HG03139 (cell line): ENCODE results near the gene CFAP54.
"Not testable (repeated sequence)": the region's sequence is repeated elsewhere in the genome, so short reads cannot be mapped to it uniquely, and the experiment has no call there.

Experiments used
- ATAC-seq: cut with Tn5 transposase; IDR thresholded peaks from one replicate; pipeline ENCODE4 v1.9.1; 2021; ENCODE audit not compliant: unreplicated experiment

The CFAP54 gene

DNA sequence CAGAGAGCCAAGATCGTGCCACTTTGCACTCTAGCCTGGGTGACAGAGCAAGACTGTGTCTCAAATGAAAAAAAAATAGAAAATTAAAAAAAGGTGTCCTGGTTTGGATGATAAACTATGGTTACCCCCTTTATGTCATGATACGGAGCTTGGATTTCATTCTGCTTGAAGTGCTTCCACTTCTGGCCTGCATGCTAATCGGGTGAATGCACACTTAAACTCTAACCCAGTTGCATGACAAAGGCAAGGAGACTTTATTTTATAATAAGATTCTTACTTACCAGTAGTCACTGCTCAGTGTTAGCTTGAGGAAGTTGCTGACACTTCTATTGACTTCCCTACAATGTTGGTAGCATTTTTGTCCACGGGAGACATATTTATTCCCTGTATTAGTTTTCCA lies 24.3 kb downstream of the CFAP54 start:
- ATAC-seq = no peak

DNA sequence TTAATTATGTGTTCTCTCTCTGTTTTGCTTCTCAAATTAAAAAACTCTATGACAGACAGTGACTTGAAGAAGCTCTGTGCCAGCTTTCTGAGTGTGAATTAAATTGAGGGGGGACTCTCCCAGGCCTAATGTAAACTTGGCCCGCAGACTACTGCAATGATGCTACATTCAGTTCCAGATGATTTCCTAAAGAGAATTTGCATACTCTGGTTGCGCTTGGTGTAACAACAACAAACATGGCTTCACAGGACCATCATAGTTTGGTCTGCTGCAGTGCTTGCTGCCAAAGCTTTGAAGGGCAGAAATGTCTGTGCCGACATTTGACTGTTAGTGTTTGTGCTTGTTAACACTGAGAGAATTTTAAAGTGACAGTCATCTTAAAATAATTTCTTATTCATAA lies 25.0 kb downstream of the CFAP54 start:
- ATAC-seq = peak; percentile 82

DNA sequence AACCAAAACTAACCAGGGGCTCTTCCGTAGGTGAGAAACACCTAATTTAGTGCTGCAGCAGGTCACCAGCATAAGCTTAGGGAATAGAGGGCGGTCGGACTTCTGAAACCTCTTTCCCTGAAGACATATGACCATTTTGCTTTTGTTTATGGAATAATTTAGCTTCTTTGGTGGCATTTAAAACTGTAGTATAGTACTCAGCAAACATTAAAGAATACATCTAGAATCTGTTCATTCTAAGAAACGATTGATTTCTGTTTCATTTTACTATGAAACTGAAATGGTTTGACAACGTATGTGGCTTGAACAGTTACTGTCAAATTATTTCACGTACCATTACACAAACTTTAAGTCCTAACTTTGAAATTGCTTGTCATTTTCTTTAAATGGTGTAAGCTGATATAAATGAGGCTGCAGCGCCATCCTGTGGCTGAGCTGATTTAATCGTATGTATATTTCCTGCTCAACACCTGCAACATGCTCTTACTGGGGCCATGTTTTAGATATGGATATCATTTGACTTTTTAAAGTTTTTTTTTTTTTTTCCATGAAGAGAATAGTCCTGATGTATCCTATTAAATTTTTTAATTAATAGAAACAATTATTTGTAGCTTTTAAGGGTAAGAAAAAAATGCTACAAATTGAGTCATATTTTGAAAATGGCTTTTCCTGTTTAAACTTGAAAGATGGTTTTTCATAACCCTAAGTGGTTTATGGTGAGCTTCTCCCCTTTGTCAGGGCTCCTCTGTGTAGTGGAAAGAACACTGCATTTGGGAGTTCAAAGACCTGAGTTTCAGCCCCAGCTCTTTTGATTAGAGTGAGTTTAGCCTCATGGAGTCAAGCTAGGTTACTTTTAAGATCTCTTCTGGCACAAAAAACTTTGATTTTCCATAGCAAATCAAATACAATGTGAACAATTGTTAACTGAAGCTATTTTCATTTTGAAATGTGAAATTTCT lies 27.4 kb downstream of the CFAP54 start:
- ATAC-seq = no peak

DNA sequence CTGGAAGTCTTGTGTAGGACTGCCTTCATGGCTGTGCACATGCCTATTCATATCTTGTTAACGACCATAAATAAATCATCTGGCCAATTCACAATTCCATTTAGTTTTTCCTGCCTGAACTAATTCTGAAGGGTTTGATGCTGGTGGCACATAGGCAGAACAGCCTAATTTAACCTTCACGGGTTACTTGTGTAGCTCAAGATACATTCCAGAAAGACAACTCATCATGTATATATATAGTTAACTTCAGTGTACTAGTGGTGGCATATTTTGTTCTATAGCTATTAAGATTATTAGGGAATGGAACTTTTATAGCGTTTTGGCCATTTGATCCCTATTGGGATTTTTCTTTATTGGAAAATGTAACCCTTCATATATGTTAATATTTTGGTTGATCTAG lies 31.4 kb downstream of the CFAP54 start:
- ATAC-seq = no peak

DNA sequence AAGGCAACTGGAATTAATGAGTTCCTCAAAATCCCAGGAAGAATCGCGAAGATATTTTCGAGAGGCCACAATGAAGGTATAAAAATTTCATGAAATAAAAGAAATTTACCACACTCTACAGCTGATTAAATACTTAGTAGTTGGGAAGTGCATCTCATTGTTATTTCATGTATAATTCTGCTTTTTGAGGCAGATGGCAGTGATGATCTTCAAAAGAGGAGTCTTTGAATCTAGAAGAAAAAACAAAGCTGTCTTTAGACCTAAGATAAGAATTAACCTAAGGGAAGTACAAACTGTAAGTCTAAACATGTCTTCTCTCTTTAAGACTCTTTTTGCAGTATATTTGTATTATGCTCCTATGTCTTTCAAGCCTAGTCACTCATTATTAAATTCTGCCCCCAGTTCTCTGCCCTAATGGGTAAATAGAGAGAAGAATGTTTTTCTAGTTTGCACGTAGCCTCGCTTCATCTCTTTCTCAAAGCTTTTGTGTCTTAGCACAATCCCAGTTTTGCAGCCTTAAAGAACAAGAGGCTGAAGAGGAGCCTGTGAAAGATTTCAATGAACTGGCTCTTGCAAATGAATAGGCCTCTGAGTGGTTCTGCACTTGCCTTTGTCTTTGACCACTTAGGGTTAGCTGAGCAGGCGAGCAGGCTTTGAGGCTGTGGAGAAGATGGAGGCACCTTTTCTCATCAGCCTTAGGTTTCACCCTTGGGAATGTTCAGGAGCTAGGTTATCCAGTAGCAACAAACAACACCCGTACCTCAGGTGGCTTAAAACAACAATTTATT lies 32.7 kb downstream of the CFAP54 start:
- no peak for ATAC-seq

DNA sequence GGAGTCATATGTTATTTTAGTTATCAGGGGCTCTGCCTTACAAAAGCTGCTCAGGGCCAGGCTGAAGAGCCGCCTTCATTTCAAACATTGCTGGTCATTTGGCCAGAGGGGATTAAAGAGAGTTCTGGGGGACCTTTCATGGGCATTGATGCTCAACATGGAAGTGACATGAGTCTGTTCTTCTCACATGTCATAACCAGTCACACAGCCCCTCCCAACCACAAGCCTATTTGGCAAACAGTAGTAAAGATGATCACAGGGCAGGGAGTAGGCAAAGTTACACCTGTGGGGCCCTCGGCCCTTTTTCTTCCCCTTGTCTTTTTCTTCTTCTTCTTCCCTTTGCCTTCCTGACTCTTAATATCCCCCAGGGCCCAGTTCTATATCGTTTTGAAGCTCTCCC lies 33.3 kb downstream of the CFAP54 start:
- no peak for ATAC-seq

DNA sequence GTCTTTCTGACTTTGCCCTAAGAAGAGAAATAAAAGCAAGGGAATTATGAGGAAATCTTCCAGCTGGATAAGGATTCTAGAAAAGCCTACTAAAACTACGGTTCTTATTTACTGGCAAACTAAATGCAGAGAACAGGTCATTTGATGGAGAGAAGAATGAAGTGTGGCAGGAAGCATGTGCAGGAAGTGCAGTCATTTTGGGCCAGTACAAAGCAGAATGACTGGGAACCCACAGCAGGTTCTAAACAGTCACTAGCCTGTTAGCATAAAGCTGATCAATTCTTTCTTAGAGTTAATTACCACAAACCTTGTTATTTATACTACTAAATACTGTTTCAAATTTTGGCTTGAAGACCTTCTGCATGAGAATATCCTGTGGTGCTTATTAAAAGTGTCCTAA lies 36.7 kb downstream of the CFAP54 start:
- no peak for ATAC-seq

DNA sequence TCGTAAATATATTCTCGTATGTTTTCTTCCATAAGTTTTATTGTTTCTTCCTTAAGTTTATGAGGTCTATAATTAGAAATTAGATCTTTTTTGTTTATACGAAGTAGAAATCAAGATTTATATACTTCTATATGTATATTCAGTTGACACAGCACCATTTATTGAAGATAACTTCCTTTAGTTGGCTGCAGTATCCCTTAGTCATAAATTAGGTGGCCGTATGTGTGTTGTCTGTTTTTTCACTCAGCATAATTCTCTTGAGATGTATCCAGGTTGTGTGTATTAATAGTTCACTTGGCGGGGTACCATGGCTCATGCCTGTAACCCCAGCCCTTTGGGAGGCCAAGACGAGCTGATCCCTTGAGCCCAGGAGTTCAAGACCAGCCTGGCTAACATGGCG lies 40.5 kb downstream of the CFAP54 start:
- no peak for ATAC-seq

DNA sequence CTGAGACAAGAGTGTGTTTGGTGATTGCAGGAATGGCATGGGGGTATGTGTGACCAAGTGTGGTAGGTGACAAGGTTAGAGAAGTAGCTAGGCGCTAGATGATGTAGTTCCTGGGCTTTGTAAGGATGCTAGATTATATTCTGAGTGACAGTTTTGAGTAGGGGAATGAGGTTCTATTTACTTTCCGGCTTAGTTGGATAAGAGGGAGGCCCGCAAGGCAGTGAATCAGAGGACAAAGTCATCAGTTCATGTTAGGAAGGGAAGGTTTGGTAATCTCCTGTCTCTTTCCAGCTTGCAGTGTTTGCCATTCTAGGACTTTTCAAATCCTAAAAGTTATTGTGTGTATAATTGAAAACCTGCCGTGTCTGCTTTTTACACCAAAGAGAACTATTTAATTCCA lies 45.0 kb downstream of the CFAP54 start:
- no peak for ATAC-seq

DNA sequence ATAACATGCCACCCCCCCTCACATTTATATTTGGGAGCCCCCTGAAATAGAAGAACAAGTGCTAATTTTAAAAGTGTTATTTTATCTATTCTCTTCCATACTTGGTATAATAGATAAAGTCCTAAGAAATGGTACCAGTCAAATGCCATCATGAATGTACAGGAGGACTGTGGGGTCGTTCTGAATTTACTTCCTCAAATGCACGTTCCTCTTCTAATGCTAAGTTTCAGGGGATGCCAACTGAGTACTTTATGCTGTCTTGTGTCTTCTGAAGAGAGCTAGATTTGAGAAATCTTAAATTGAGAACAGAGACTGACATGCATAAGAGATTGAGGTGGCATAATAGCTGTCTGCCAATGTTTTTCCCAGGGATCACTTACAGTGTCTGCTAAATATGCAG lies 59.0 kb downstream of the CFAP54 start:
- ATAC-seq = no peak

DNA sequence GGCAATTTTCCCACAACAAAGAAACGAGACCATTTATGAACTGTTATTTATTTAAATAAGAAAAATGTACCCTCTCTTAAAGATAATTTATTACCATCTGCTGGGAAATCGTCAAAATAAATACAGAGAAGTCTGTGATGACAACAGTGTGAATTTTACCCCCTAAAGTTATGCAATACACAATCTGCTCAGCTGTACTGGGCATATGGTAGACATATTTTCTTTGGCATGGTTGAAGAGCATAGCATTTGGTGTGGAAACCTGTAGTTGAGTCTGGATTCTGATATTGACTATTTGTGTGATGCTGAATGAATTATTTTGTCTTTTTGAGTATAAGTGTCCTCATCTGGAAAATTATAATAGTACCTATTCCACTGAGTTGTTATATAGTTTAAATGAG lies 60.0 kb downstream of the CFAP54 start:
- ATAC-seq = no peak

DNA sequence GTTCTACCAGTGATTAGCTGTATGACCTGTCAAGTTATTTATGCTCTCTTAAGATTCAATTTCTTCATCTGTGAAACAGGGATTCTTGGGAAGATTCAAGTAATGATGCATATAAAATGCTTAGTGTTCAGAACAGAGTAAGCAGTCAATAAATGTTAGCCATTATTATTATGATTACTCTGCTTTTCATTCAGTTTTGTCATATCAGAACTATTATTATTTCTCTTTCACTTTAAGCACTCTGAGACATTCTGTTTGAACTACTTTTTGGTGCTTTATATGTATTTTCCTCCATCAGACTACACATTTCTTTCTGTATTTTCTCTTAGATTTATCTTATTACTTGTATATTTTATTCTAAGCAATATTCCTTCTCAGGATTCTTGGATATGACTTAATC lies 81.2 kb downstream of the CFAP54 start:
- ATAC-seq = peak; percentile 7

DNA sequence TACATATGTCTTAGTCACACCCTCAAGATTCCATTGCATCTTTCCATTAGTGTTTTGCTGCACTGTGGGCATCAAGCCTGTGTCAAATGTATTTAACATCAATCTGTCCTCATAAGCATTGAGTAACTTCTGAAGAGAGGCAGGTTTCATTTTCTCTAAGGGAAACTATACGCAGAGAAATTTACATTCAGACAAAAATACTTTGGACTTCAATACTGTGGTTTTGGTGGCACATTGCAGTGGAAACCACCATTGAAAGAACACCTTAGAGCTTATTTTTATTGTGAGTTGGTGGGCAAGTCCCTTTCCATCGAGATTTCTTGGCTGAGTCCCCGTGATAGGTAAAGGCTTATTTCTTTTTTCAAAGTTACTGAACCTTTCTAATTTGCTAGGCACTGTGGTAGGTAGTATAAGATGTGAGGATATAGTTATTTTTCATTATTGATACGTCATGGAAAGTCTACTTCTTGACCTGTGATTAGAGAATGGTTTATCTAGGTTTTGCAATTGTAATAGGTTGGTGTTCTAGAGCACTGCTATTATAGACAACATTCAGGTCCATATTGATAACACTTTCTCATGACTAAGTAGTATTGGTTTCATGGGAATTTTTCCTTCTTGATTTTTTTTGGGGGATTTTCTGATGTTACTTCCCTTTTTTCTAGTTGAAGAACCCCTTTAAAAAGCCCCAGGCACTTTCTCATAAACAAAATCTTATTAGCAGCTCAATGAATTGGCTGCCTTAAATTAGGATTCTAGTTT lies 81.9 kb downstream of the CFAP54 start:
- ATAC-seq = peak; percentile 80

DNA sequence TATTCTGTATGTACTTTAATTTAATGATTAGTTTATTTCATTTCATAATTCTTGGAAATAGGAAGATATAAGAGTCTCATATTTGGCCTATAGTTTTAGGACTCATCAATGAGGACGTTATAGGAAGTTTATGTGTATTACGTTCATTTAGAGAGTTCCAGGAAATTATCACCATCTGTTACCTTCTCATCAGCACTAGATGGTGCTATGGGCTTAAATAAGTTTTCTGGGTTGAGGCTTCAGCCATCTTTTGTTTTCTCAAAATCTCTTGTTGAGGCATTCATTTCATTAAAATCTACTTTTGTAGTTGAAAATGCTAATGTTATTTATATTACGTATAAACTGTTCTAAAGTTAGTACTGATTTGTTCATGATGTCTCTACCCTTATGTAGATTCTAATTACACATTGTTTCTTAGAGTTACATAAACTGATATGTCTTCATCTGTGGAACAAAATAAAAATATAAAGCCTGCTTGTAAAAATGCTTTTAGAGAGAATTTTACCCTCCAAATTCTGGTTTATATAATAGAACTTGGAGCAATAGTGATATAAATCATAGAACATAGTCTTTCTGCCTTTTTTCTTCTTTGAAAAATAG lies 89.2 kb downstream of the CFAP54 start:
- peak; percentile 90 for ATAC-seq

DNA sequence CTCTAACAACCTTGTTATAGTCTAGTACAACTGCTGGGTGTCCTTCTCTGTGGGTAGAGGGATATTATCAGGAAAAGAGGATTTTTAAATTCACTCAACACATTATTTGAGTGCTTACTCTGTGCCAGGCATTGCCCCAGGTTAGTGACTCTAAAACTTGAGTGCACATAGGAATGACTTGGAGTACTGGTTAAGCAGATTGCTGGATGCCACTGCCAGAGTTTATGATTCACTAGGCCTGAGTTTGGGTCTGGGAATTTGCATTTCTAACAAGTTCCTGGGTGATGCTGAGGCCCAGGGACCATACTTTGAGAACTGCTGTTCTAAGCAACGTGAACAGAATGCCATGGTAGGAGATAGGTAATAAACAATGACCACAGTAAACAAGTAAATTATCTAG lies 96.6 kb downstream of the CFAP54 start:
- no peak for ATAC-seq

DNA sequence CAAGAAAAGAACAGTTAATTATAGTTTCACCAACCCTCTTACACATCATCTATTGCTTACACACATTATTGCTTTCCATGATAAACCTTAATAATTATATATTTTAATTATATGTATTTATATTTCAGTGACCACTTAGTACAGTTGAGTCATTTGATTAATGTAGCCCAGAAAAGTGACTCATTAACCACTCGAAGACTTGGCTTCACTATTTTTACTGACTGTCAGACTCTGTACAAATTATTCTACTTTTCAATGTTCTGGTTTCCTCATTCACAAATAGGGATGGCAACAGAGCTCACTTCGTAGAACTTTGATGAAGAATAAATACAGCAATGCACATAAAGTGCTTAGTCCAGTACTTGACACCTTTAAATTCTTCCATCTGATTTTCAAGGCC lies 98.3 kb downstream of the CFAP54 start:
- no peak for ATAC-seq

DNA sequence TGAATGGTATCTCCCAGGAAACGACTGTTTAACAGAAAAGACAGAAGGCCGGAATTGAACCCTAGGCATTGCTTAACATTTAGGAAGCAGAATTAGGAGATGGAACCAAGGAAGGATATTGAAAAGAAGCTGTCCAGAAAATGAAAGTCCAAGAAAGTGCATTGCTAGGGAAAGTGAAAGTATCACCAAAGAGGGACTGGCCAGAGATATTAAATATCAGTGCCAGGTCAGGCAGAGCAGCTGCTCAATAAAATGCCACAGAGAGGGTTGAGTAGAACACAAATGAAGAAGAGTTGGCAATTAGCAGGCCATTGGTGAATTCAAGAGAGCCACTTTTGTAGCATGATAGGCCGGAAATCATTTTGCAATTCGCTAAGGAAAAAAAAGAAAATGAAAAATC lies 101.6 kb downstream of the CFAP54 start:
- no peak for ATAC-seq

DNA sequence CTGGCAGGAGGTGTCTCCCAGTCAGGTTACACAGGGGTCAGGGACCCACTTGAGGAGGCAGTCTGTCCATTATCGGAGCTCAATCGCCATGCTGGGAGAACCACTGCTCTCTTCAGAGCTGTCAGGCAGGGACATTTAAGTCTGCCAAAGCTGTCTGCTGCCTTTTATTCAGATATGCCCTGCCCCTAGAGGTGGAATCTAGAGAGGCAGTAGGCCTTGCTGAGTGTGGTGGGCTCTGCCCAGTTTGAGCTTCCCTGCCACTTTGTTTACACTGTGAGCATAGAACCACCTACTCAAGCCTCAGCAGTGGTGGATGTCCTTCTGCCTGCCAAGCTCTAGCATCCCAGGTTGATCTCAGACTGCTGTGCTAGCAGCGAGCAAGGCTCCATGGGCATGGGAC lies 115.0 kb downstream of the CFAP54 start:
- ATAC-seq = not testable (repeated sequence)

DNA sequence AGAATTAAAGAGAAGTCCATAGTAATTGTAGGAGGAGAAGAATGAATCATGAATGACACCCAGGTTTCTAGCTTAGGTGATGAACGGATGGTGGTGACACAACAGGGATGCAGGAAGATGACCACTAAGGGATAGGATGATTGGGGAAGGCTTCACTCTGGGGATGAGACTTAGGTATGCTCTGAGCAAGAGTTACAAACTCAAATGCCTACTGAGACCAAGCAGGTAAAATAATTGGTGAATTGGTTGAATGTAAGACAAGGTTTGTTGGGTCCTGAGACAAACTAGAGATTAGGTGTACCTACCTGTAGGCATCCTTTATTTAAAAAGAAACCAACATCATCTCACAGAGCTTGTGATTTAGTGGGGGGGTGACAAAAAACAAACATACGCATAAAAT lies 116.3 kb downstream of the CFAP54 start:
- ATAC-seq = no peak

DNA sequence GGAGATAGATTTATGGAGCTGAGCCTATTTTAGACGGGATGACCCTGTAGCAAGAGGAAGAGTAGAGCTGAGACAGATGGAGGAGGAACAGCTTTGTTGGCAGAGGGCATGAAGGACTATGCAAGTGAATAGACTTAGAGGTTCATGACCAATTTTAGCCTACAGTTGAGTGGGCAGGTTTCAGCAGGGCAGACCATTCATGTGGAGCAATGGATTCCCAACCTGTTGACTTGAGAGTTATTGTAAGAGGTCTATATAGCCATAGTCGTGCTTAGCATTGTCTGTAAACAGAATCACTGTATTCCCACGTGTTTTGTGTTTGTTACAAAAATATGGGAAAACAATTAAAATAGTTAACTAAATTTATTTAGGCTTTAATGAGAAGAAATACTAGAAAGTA lies 116.8 kb downstream of the CFAP54 start:
- ATAC-seq = no peak

DNA sequence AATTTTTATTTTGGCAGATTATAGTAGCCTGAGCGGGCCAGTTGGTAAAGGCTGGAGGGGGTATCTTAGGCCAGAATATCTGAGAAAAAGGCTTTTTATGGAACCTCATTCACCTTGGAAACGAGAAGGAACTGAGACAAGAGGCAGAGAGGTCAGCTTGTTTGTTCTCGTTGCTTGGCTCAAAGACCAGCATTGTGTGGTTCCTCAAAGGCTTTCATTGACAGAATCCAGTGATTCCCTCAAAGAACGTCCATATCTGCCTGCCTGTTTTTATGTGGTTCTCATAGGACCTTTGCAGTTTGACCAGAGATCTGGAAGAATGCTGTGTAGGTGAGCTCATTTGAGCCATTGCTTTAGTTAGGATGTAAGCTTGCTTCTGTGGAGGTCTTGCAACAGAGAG lies 117.3 kb downstream of the CFAP54 start:
- no peak for ATAC-seq
